GM13977 (cell line): ENCODE measurements around the gene PRRT2.

ENCODE experiments used
- DNase-seq: peaks from one replicate; pipeline ENCODE4 v3.0.0; 2012; ENCODE audit warnings: low spot score
- in situ Hi-C: fragments of 300-500 bp; cut with MboI; formaldehyde crosslinking; loops from one replicate; pipeline ENCODE4 v1.12.0; 2022; ENCODE audit warnings: low sequenced_read_pairs, low pct_unique_long_range_greater_than_20kb, mixed read lengths, inconsistent platforms; ENCODE audit not compliant: unreplicated experiment
- TF ChIP-seq, protein P1 (sequence below): IDR thresholded peaks from 2 replicates; pipeline ENCODE4 v1.5.1; 2012; ENCODE audit warnings: mild to moderate bottlenecking, control low read depth; ENCODE audit not compliant: insufficient read depth; ENCODE audit errors: extremely low read depth, missing control alignments

The PRRT2 gene

GRCh38 chr16:29811896-29812665 lies at the start of gene PRRT2:
Gene PRRT2 (plus strand): TSS chr16:29812193. CDS start chr16:29813055, 862 bp downstream.
- TF ChIP-seq, protein P1, sequence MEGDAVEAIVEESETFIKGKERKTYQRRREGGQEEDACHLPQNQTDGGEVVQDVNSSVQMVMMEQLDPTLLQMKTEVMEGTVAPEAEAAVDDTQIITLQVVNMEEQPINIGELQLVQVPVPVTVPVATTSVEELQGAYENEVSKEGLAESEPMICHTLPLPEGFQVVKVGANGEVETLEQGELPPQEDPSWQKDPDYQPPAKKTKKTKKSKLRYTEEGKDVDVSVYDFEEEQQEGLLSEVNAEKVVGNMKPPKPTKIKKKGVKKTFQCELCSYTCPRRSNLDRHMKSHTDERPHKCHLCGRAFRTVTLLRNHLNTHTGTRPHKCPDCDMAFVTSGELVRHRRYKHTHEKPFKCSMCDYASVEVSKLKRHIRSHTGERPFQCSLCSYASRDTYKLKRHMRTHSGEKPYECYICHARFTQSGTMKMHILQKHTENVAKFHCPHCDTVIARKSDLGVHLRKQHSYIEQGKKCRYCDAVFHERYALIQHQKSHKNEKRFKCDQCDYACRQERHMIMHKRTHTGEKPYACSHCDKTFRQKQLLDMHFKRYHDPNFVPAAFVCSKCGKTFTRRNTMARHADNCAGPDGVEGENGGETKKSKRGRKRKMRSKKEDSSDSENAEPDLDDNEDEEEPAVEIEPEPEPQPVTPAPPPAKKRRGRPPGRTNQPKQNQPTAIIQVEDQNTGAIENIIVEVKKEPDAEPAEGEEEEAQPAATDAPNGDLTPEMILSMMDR: no peak
- in situ Hi-C loops: no loop called here
- DNase-seq: no peak

- in situ Hi-C loops: no loop called here
- TF ChIP-seq, protein P1: no peak
- no peak for DNase-seq
Measured at GRCh38 chr16:29763326-29763725, 48.7 kb upstream of the PRRT2 start.

DNA sequence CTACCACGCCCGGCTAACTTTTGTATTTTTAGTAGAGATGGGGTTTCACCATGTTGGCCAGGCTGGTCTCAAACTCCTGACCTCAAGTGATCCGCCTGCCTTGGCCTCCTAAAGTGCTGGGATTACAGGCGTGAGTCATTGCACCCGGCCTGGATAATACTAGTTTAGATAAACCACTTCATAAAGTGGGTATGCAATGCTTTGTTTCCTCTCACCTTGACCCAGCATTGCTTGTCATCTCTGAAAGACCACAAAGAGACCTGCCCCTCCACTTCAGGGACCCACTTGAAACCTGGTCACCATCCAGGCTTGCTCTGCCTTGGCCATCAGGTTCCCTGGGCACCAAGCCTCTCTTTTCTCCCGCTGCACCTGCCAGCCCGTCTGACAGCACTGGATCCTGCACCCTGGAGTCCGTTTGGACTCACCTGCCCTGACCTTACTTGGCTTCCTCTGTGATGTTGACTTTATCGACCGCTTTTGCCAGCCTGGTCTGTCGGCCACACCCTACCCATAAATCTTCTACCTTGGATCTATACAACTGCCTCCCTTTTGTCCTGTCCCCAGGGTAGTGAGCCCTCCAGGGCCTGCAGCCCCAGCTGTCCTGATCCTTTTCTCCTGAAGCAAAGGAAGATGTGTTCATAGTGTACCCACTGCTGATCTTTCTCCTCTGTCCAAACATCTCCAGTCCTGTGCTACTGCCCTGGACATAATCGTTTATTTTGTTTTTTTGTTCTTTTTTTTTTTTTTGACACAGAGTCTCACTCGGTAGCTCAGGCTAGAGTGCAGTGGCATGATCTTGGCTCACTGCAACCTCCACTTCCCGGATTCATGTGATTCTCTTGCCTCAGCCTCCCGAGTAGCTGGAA lies 46.6 kb upstream of the PRRT2 start:
- no peak for DNase-seq
- TF ChIP-seq, protein P1: no peak
- in situ Hi-C loops: no loop called here

- TF ChIP-seq, protein P1: no peak
Measured at GRCh38 chr16:29766571-29766970, 45.4 kb upstream of the PRRT2 start.

DNA sequence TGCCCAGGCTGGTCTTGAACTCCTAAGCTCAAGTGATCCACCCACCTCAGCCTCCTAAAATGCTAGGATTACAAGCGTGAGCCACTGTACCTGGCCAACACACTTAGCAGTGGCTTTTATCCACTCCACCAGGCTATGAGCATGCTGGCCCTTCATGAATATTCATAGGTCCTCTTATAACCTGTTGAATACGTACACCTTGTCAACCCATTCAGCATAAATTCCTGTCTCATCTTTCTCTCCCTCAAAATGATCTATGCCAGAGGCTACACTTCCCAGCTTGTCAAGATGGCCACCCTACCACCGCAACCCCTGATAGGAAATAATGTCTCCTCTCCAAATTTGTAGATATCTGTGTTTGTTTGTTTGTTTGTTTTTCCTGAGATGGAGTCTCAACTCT lies 44.9 kb upstream of the PRRT2 start:
- TF ChIP-seq, protein P1: no peak
- in situ Hi-C loops: no loop called here

More at GRCh38 chr16:29766571-29766970, 45.4 kb upstream of the PRRT2 start:
- in situ Hi-C loops: no loop called here
- DNase-seq: no peak

DNA sequence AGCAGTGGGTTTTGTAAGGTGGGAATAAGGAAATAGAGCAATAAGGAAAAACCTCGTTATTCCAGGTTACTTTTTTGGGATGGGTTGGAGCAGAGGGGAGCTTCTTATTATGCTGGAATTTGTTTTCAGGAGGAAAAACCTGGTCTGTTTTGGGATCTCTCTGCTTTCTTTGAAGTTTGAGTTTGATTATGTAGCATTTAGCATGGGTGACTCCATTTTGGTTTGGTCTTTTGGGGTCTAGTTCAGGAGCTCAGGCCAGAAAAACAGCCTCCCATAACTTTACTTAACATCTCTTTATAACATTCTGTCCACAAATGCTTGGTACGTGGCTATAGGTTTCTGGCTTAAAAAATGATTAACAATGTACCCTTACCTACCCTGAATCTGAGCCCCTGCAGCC lies 42.5 kb upstream of the PRRT2 start:
- DNase-seq: no peak
- TF ChIP-seq, protein P1: no peak
- in situ Hi-C loops: no loop called here

More for the DNA sequence above, 44.9 kb upstream of the PRRT2 start:
- DNase-seq: no peak
